OCI-LY7 (cell line): Measurements from ENCODE around the gene RAB20. TPM values are rescaled to one million over a fixed set of nuclear protein-coding genes. Genes with fewer than 3 reads are reported as not detected.

Experiments
- BruUV-seq: library from RNA; stranded (reverse); fragments of 400-500 nt; replicated peaks from 2 replicates; lab custom pipeline; 2021; lab: Mats Ljungman, UMichigan
- CTCF ChIA-PET: fragments of 300-600 bp; sonication (Branson Sonifier 250); formaldehyde crosslinking; loops from one replicate; lab custom pipeline; 2022; ENCODE audit warnings: antibody characterized with exemption; ENCODE audit not compliant: unreplicated experiment; lab: Charles Lee
- POLR2A ChIA-PET: fragments of 300-600 bp; sonication (Branson Sonifier 250); formaldehyde crosslinking; loops from one replicate; lab custom pipeline; 2022; ENCODE audit warnings: antibody characterized with exemption; lab: Charles Lee
- DNase-seq: peaks from one replicate; pipeline ENCODE4 v3.0.0-alpha.2; 2015; ENCODE audit warnings: low spot score
- H2AFZ ChIP-seq: fragments of 200-600 bp; sonication (generic), shearing (Covaris generic); 2 replicates; pipeline ENCODE4 v1.6.1; 2014; ENCODE audit warnings: mild to moderate bottlenecking, antibody characterized with exemption, low read length, moderate library complexity
- H3K27ac ChIP-seq: fragments of 200-600 bp; sonication (generic); 2 replicates; pipeline ENCODE4 v1.5.1; 2014; ENCODE audit warnings: mixed run types, low read depth, mild to moderate bottlenecking, moderate library complexity, low read length, inconsistent platforms; ENCODE audit not compliant: poor library complexity, severe bottlenecking
- H3K36me3 ChIP-seq: fragments of 200-600 bp; sonication (generic); 2 replicates; pipeline ENCODE4 v1.6.1; 2014; ENCODE audit warnings: mild to moderate bottlenecking, antibody characterized with exemption, low read length, moderate library complexity, mixed read lengths; ENCODE audit not compliant: insufficient read depth
- H3K4me1 ChIP-seq: fragments of 200-600 bp; sonication (generic); 2 replicates; pipeline ENCODE4 v1.5.1; 2014; ENCODE audit warnings: mild to moderate bottlenecking, low read length; ENCODE audit not compliant: insufficient read depth, poor library complexity, severe bottlenecking
- H3K4me2 ChIP-seq: fragments of 200-600 bp; sonication (generic); 2 replicates; pipeline ENCODE4 v1.6.1; 2014; ENCODE audit warnings: mild to moderate bottlenecking, low read length
- H3K4me3 ChIP-seq: fragments of 200-600 bp; sonication (generic); 2 replicates; pipeline ENCODE4 v1.5.1; 2014; ENCODE audit warnings: mild to moderate bottlenecking, low read depth, low read length; ENCODE audit not compliant: poor library complexity, severe bottlenecking
- H3K79me2 ChIP-seq: fragments of 200-600 bp; sonication (generic); 2 replicates; pipeline ENCODE4 v1.6.1; 2016; ENCODE audit warnings: low read depth, mild to moderate bottlenecking, low read length, moderate library complexity, mixed read lengths; ENCODE audit not compliant: insufficient read depth
- H3K9me2 ChIP-seq: fragments of 200-600 bp; sonication (generic); 2 replicates; pipeline ENCODE4 v1.6.1; 2016; ENCODE audit warnings: mild to moderate bottlenecking, low read length, mixed read lengths; ENCODE audit not compliant: insufficient read depth
- H3K9me3 ChIP-seq: fragments of 200-600 bp; sonication (generic); 2 replicates; pipeline ENCODE4 v1.6.1; 2014; ENCODE audit warnings: mild to moderate bottlenecking, mixed run types, low read length, mixed read lengths
- H4K20me1 ChIP-seq: fragments of 200-600 bp; sonication (generic); 2 replicates; pipeline ENCODE4 v1.6.1; 2014; ENCODE audit warnings: mild to moderate bottlenecking, antibody characterized with exemption, low read length, moderate library complexity, mixed read lengths; ENCODE audit not compliant: insufficient read depth
- CTCF ChIP-seq: fragments of 200-600 bp; sonication (generic); conservative IDR thresholded peaks from 2 replicates; pipeline ENCODE4 v1.5.1; 2014; ENCODE audit warnings: mild to moderate bottlenecking, antibody characterized with exemption, low read length, moderate library complexity, mixed read lengths
- EZH2phosphoT487 ChIP-seq: fragments of 200-600 bp; sonication (generic); IDR thresholded peaks from 2 replicates; pipeline ENCODE4 v1.6.1; 2018; ENCODE audit warnings: low read depth, borderline replicate concordance, mild to moderate bottlenecking, mixed run types, antibody characterized with exemption, low read length, moderate library complexity, mixed read lengths
- intact Hi-C: fragments of 100-400 bp; cut with micrococcal nuclease; formaldehyde crosslinking; loops from one replicate; pipeline ENCODE4 v1.10.0; 2022; ENCODE audit not compliant: unreplicated experiment
- total RNA-seq, 2 experiments: library from RNA; depleted of rRNA in 1 of 2; stranded (reverse); fragments of >200 nt in 1 of 2; shearing (Covaris generic) in 1 of 2; gene quantifications; 2 replicates each; pipeline ENCODE4 v1.2.3, GENCODE V29; 2014 to 2022

RAB20 gene
- total RNA-seq, 2 experiments from 2014 or later, result not detected

GRCh38 chr13:110541526-110541920, 20.0 kb downstream of the RAB20 start:
- no TSS peak for BruUV-seq
- no peaks in the 10 kb centered on the region for H3K79me2 ChIP-seq
- TF ChIP-seq EZH2phosphoT487 (no peak), CTCF (no peak)
- no peaks in the 10 kb centered on the region for H4K20me1 ChIP-seq
- intact Hi-C loops, result no loop called here
- H3K36me3 ChIP-seq, result no peaks in the 10 kb centered on the region
- no peak overlapping the region for H3K4me2 ChIP-seq
- H3K9me3 ChIP-seq, result no peaks in the 10 kb centered on the region
- POLR2A ChIA-PET, result no interaction called here
- CTCF ChIA-PET, result no interaction called here
- H3K9me2 ChIP-seq, result no peaks in the 10 kb centered on the region
- no peak overlapping the region for H3K4me3 ChIP-seq
- no peak for DNase-seq
- no peak overlapping the region for H2AFZ ChIP-seq
- no peak overlapping the region for H3K27ac ChIP-seq
- no peaks in the 10 kb centered on the region for H3K4me1 ChIP-seq

- Histone ChIP-seq H3K36me3 (no peaks in the 10 kb centered on the region), H3K4me3 (no peak overlapping the region), H3K27ac (no peak overlapping the region), H3K79me2 (no peaks in the 10 kb centered on the region), H3K4me2 (no peak overlapping the region), H4K20me1 (no peaks in the 10 kb centered on the region), H3K9me2 (no peaks in the 10 kb centered on the region), H3K4me1 (no peaks in the 10 kb centered on the region), H2AFZ (no peak overlapping the region), H3K9me3 (no peaks in the 10 kb centered on the region)
- no peak for TF ChIP-seq EZH2phosphoT487
- TF ChIP-seq CTCF, result no peak
- intact Hi-C loops, result no loop called here
- DNase-seq, result no peak
- ChIA-PET POLR2A (no interaction called here), CTCF (no interaction called here)
- BruUV-seq, result no TSS peak
Observed at GRCh38 chr13:110540871-110541525, 20.5 kb downstream of the RAB20 start.

GRCh38 chr13:110539894-110540293, 21.6 kb downstream of the RAB20 start:
- H3K4me1 ChIP-seq, result no peaks in the 10 kb centered on the region
- H3K36me3 ChIP-seq, result no peaks in the 10 kb centered on the region
- no peaks in the 10 kb centered on the region for H3K9me2 ChIP-seq
- no peak overlapping the region for H3K4me3 ChIP-seq
- no TSS peak for BruUV-seq
- no peak overlapping the region for H3K27ac ChIP-seq
- no peaks in the 10 kb centered on the region for H4K20me1 ChIP-seq
- ChIA-PET POLR2A (interaction anchor here (0.9 kb wide), 1 partner anchor 18 kb away, joined by 5 read pairs; no protein-coding TSS in a partner anchor), CTCF (no interaction called here)
- intact Hi-C loops, result no loop called here
- H3K4me2 ChIP-seq, result no peak overlapping the region
- no peaks in the 10 kb centered on the region for H3K9me3 ChIP-seq
- TF ChIP-seq EZH2phosphoT487 (no peak), CTCF (no peak)
- no peak overlapping the region for H2AFZ ChIP-seq
- no peak for DNase-seq
- no peaks in the 10 kb centered on the region for H3K79me2 ChIP-seq
